ENCODE data around the gene SCAPER. TPM values are rescaled to one million over a fixed set of nuclear protein-coding genes. Genes with fewer than 3 reads are reported as not detected.

Gene SCAPER
- total RNA-seq, 1 experiment from 2014 or later = 21.5 TPM

- no peaks in the 10 kb centered on the region for H3K4me1 ChIP-seq (ENCODE audit: insufficient read depth, low read length, poor library complexity, severe bottlenecking)
- peaks cover 5% of the 10 kb centered on the region for H3K9me3 ChIP-seq (ENCODE audit: low read depth, low read length, poor library complexity, severe bottlenecking)
- H3K27me3 ChIP-seq (replicated peaks; ENCODE audit: insufficient read depth, low read depth, low read length, poor library complexity) = no peaks in the 10 kb centered on the region
- TF ChIP-seq EZH2 (IDR thresholded peaks at IDR 0.05; ENCODE audit: borderline replicate concordance, low read depth, low read length, poor library complexity, severe bottlenecking) = no peak
- TF ChIP-seq, protein P1, sequence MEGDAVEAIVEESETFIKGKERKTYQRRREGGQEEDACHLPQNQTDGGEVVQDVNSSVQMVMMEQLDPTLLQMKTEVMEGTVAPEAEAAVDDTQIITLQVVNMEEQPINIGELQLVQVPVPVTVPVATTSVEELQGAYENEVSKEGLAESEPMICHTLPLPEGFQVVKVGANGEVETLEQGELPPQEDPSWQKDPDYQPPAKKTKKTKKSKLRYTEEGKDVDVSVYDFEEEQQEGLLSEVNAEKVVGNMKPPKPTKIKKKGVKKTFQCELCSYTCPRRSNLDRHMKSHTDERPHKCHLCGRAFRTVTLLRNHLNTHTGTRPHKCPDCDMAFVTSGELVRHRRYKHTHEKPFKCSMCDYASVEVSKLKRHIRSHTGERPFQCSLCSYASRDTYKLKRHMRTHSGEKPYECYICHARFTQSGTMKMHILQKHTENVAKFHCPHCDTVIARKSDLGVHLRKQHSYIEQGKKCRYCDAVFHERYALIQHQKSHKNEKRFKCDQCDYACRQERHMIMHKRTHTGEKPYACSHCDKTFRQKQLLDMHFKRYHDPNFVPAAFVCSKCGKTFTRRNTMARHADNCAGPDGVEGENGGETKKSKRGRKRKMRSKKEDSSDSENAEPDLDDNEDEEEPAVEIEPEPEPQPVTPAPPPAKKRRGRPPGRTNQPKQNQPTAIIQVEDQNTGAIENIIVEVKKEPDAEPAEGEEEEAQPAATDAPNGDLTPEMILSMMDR (conservative IDR thresholded peaks at IDR 0.05; ENCODE audit: low read depth, low read length) = no peak
- POLR2A ChIA-PET (ENCODE audit: low non-redundant PET) = no interaction called here
- H3K27ac ChIP-seq (ENCODE audit: low read depth, low read length, poor library complexity, severe bottlenecking) = no peak overlapping the region
- H3K36me3 ChIP-seq (ENCODE audit: insufficient read depth, low read length, poor library complexity, severe bottlenecking) = no peaks in the 10 kb centered on the region
- no peak overlapping the region for H3K4me3 ChIP-seq (ENCODE audit: low read depth, low read length, poor library complexity, severe bottlenecking)
- DNase-seq (ENCODE audit: low spot score) = no peak
- CTCF ChIA-PET = no interaction called here
- intact Hi-C loops (cut with micrococcal nuclease; ENCODE audit: unreplicated experiment) = no loop called here
- BruUV-seq (replicated peaks) = no TSS peak
Observed at GRCh38 chr15:76465728-76466127, 439.4 kb downstream of the SCAPER start.

DNA sequence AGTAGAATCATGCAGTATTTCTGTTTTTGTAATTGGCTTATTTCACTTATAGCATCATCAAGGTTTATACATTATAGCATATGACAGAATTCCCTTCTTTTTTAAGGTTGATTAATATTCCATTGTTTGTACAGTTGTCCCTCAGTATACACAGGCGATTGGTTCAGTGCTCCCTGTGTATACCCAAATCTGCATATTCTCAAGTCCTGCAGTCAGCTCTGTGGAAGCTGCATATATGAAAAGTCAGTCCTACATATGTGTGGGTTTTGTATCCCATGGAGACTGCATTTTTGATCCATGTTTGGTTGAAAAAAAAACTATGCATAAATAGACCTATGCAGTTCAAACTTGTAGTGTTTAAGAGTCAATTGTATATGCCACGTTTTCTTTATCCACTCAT, 440.9 kb downstream of the SCAPER start:
- no peaks in the 10 kb centered on the region for H3K36me3 ChIP-seq (ENCODE audit: insufficient read depth, low read length, poor library complexity, severe bottlenecking)
- ChIA-PET CTCF (no interaction called here), POLR2A (ENCODE audit: low non-redundant PET) (no interaction called here)
- no peak overlapping the region for H3K4me3 ChIP-seq (ENCODE audit: low read depth, low read length, poor library complexity, severe bottlenecking)
- no peak for DNase-seq (ENCODE audit: low spot score)
- H3K9me3 ChIP-seq (ENCODE audit: low read depth, low read length, poor library complexity, severe bottlenecking) = peaks cover 5% of the 10 kb centered on the region
- no peaks in the 10 kb centered on the region for H3K4me1 ChIP-seq (ENCODE audit: insufficient read depth, low read length, poor library complexity, severe bottlenecking)
- no TSS peak for BruUV-seq (replicated peaks)
- no peak overlapping the region for H3K27ac ChIP-seq (ENCODE audit: low read depth, low read length, poor library complexity, severe bottlenecking)
- no peaks in the 10 kb centered on the region for H3K27me3 ChIP-seq (replicated peaks; ENCODE audit: insufficient read depth, low read depth, low read length, poor library complexity)
- TF ChIP-seq, protein P1 (conservative IDR thresholded peaks at IDR 0.05; ENCODE audit: low read depth, low read length) = no peak
- TF ChIP-seq EZH2 (IDR thresholded peaks at IDR 0.05; ENCODE audit: borderline replicate concordance, low read depth, low read length, poor library complexity, severe bottlenecking) = no peak
- intact Hi-C loops (cut with micrococcal nuclease; ENCODE audit: unreplicated experiment) = no loop called here

DNA sequence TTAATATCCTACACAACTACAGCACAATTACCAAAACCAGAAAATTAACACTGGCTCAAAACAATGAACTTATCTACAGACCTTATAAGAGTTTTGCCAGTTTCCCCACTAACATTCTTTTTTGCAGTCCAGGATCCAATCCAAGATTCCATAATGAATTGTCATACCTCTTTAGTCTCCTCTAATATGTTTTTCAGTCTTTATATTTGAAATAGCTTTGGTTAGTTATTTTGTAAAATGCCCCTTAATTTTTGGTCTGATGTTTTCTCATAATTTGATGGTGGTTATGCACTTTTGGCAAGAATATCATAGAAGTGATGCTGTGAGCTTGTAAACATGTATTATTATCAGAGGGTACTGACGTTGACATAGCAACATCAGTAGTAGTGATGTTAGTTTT, 444.3 kb downstream of the SCAPER start:
- Histone ChIP-seq H3K9me3 (ENCODE audit: low read depth, low read length, poor library complexity, severe bottlenecking) (peaks cover 2% of the 10 kb centered on the region), H3K4me1 (ENCODE audit: insufficient read depth, low read length, poor library complexity, severe bottlenecking) (no peaks in the 10 kb centered on the region), H3K36me3 (ENCODE audit: insufficient read depth, low read length, poor library complexity, severe bottlenecking) (no peaks in the 10 kb centered on the region), H3K27me3 (replicated peaks; ENCODE audit: insufficient read depth, low read depth, low read length, poor library complexity) (no peaks in the 10 kb centered on the region), H3K4me3 (ENCODE audit: low read depth, low read length, poor library complexity, severe bottlenecking) (no peak overlapping the region), H3K27ac (ENCODE audit: low read depth, low read length, poor library complexity, severe bottlenecking) (no peak overlapping the region)
- no TSS peak for BruUV-seq (replicated peaks)
- no peak for DNase-seq (ENCODE audit: low spot score)
- no peak for TF ChIP-seq EZH2 (IDR thresholded peaks at IDR 0.05; ENCODE audit: borderline replicate concordance, low read depth, low read length, poor library complexity, severe bottlenecking)
- TF ChIP-seq, protein P1 (conservative IDR thresholded peaks at IDR 0.05; ENCODE audit: low read depth, low read length) = no peak
- POLR2A ChIA-PET (ENCODE audit: low non-redundant PET) = no interaction called here
- intact Hi-C loops (cut with micrococcal nuclease; ENCODE audit: unreplicated experiment) = no loop called here
- CTCF ChIA-PET = no interaction called here
